HuH-7.5 (cell line): ENCODE data around the gene GJB3.

Source experiments
- DNase-seq: peaks from one replicate; pipeline ENCODE4 v3.0.0; 2011; ENCODE audit warnings: low spot score

GJB3 gene

GRCh38 chr1:34827341-34827941 is 46.4 kb downstream of the GJB3 start:
- no peak for DNase-seq

GRCh38 chr1:34828611-34829010 is 47.6 kb downstream of the GJB3 start:
- no peak for DNase-seq

- DNase-seq: no peak
These were observed 48.2 kb downstream of the GJB3 start for GRCh38 chr1:34829250-34829649.

- no peak for DNase-seq
These were observed 50.8 kb downstream of the GJB3 start for GRCh38 chr1:34831721-34832246.

- no peak for DNase-seq
These were observed 52.7 kb downstream of the GJB3 start for GRCh38 chr1:34833711-34834110.
